HG03095 (cell line): ENCODE results near the gene PPP1R12B.
"Not testable (repeated sequence)": the region's sequence is repeated elsewhere in the genome, so short reads cannot be mapped to it uniquely, and the experiment has no call there.

Source experiments
- ATAC-seq: cut with Tn5 transposase; IDR thresholded peaks from one replicate; pipeline ENCODE4 v1.9.1; 2021; ENCODE audit warnings: moderate library complexity; ENCODE audit not compliant: unreplicated experiment

PPP1R12B gene

GRCh38 chr1:202343652-202344349, 4.7 kb upstream of the PPP1R12B start:
- ATAC-seq: no peak

- no peak for ATAC-seq
Observed at GRCh38 chr1:202348005-202348508, 442 bp upstream of the PPP1R12B start.

GRCh38 chr1:202349206-202349928, 868 bp downstream of the PPP1R12B start:
- ATAC-seq: no peak

GRCh38 chr1:202351725-202352124, 3.2 kb downstream of the PPP1R12B start:
- no peak for ATAC-seq

- not testable (repeated sequence) for ATAC-seq
Observed at GRCh38 chr1:202352583-202353197, 4.2 kb downstream of the PPP1R12B start.

GRCh38 chr1:202355944-202356553, 7.5 kb downstream of the PPP1R12B start:
- no peak for ATAC-seq

GRCh38 chr1:202357506-202357905, 9.0 kb downstream of the PPP1R12B start:
- no peak for ATAC-seq

- no peak for ATAC-seq
Observed at GRCh38 chr1:202361224-202361623, 12.7 kb downstream of the PPP1R12B start.

- ATAC-seq: no peak
Observed at GRCh38 chr1:202361701-202362100, 13.2 kb downstream of the PPP1R12B start.

GRCh38 chr1:202362212-202362611, 13.7 kb downstream of the PPP1R12B start:
- no peak for ATAC-seq

- no peak for ATAC-seq
Observed at GRCh38 chr1:202365092-202365815, 16.8 kb downstream of the PPP1R12B start.

GRCh38 chr1:202367271-202367670, 18.8 kb downstream of the PPP1R12B start:
- no peak for ATAC-seq

- ATAC-seq: not testable (repeated sequence)
Observed at GRCh38 chr1:202370906-202371305, 22.4 kb downstream of the PPP1R12B start.

- ATAC-seq: no peak
Observed at GRCh38 chr1:202374099-202374498, 25.6 kb downstream of the PPP1R12B start.

- not testable (repeated sequence) for ATAC-seq
Observed at GRCh38 chr1:202375175-202375574, 26.7 kb downstream of the PPP1R12B start.

- no peak for ATAC-seq
Observed at GRCh38 chr1:202376247-202376646, 27.7 kb downstream of the PPP1R12B start.

GRCh38 chr1:202379884-202380529, 31.5 kb downstream of the PPP1R12B start:
- not testable (repeated sequence) for ATAC-seq

GRCh38 chr1:202380535-202380934, 32.0 kb downstream of the PPP1R12B start:
- not testable (repeated sequence) for ATAC-seq

- not testable (repeated sequence) for ATAC-seq
Observed at GRCh38 chr1:202381867-202382266, 33.4 kb downstream of the PPP1R12B start.

- not testable (repeated sequence) for ATAC-seq
Observed at GRCh38 chr1:202395831-202396230, 47.3 kb downstream of the PPP1R12B start.
